HL-60 (cell line): ENCODE results near the gene CDK6.

Experiments
- DNase-seq, 2 experiments: peaks; one replicate each; pipeline ENCODE4 v3.0.0-alpha.2; 2010 to 2020; ENCODE audit warnings: low read depth in 1 of 2, low spot score in 1 of 2
- H3K27ac ChIP-seq: fragments of 250-450 bp; sonication (Bioruptor Pico); replicated peaks from 2 replicates; pipeline ENCODE4 v1.5.1; 2020; ENCODE audit warnings: mild to moderate bottlenecking, moderate library complexity
- H3K27me3 ChIP-seq: fragments of 250-450 bp; sonication (Bioruptor Pico); 2 replicates; pipeline ENCODE4 v1.5.1; 2021; ENCODE audit warnings: mild to moderate bottlenecking, moderate library complexity; ENCODE audit not compliant: insufficient read depth, poor library complexity, severe bottlenecking
- H3K4me3 ChIP-seq: replicated peaks from 2 replicates; pipeline ENCODE4 v1.5.1; 2011; ENCODE audit warnings: mild to moderate bottlenecking, control low read depth, low read length; ENCODE audit not compliant: insufficient read depth
- GABPA ChIP-seq: IDR thresholded peaks from 2 replicates; pipeline ENCODE4 v1.6.1; 2012; ENCODE audit warnings: low read depth
- POLR2AphosphoS5 ChIP-seq: IDR thresholded peaks from 2 replicates; pipeline ENCODE4 v1.6.1; 2012; ENCODE audit warnings: low read depth
- SPI1 ChIP-seq: IDR thresholded peaks from 2 replicates; pipeline ENCODE4 v1.6.1; 2012; ENCODE audit warnings: low read depth, mild to moderate bottlenecking, borderline replicate concordance
- TF ChIP-seq, protein P1 (sequence below): IDR thresholded peaks from 2 replicates; pipeline ENCODE4 v1.6.1; 2012; ENCODE audit warnings: low read depth; ENCODE audit not compliant: insufficient replicate concordance
- TF ChIP-seq, protein P2 (sequence below): IDR thresholded peaks from one replicate; pipeline ENCODE4 v1.5.1; 2011; ENCODE audit warnings: low read length, control low read depth, inconsistent platforms; ENCODE audit not compliant: insufficient read depth

The CDK6 gene

DNA sequence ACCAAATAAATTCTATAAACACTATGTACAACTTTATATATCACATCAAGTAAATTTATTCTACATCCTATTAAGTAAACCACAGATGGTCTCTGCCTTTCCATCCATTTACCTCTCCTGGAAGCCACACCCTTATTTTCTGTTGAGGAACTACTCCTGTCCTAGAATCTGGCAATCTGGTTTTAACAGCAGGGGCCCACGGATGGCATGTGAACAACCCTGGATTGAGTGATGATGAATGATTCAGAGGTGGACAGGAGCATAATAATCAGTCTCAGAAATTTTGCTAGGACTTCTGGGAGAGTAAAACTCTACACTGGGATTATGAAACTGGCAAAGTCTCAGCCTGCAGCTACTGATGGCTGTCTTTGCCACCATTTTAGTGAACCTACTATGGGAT is 54.1 kb downstream of the CDK6 start:
- TF ChIP-seq SPI1 (no peak), GABPA (no peak), POLR2AphosphoS5 (no peak)
- TF ChIP-seq, protein P1, sequence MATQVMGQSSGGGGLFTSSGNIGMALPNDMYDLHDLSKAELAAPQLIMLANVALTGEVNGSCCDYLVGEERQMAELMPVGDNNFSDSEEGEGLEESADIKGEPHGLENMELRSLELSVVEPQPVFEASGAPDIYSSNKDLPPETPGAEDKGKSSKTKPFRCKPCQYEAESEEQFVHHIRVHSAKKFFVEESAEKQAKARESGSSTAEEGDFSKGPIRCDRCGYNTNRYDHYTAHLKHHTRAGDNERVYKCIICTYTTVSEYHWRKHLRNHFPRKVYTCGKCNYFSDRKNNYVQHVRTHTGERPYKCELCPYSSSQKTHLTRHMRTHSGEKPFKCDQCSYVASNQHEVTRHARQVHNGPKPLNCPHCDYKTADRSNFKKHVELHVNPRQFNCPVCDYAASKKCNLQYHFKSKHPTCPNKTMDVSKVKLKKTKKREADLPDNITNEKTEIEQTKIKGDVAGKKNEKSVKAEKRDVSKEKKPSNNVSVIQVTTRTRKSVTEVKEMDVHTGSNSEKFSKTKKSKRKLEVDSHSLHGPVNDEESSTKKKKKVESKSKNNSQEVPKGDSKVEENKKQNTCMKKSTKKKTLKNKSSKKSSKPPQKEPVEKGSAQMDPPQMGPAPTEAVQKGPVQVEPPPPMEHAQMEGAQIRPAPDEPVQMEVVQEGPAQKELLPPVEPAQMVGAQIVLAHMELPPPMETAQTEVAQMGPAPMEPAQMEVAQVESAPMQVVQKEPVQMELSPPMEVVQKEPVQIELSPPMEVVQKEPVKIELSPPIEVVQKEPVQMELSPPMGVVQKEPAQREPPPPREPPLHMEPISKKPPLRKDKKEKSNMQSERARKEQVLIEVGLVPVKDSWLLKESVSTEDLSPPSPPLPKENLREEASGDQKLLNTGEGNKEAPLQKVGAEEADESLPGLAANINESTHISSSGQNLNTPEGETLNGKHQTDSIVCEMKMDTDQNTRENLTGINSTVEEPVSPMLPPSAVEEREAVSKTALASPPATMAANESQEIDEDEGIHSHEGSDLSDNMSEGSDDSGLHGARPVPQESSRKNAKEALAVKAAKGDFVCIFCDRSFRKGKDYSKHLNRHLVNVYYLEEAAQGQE: no peak
- TF ChIP-seq, protein P2, sequence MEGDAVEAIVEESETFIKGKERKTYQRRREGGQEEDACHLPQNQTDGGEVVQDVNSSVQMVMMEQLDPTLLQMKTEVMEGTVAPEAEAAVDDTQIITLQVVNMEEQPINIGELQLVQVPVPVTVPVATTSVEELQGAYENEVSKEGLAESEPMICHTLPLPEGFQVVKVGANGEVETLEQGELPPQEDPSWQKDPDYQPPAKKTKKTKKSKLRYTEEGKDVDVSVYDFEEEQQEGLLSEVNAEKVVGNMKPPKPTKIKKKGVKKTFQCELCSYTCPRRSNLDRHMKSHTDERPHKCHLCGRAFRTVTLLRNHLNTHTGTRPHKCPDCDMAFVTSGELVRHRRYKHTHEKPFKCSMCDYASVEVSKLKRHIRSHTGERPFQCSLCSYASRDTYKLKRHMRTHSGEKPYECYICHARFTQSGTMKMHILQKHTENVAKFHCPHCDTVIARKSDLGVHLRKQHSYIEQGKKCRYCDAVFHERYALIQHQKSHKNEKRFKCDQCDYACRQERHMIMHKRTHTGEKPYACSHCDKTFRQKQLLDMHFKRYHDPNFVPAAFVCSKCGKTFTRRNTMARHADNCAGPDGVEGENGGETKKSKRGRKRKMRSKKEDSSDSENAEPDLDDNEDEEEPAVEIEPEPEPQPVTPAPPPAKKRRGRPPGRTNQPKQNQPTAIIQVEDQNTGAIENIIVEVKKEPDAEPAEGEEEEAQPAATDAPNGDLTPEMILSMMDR: no peak
- Histone ChIP-seq H3K27ac (no peak overlapping the region; the same call in 1 of the 2 replicates), H3K4me3 (no peak overlapping the region), H3K27me3 (no peaks in the 10 kb centered on the region)
- DNase-seq: peak in 1 of 2 experiments; percentile 16

DNA sequence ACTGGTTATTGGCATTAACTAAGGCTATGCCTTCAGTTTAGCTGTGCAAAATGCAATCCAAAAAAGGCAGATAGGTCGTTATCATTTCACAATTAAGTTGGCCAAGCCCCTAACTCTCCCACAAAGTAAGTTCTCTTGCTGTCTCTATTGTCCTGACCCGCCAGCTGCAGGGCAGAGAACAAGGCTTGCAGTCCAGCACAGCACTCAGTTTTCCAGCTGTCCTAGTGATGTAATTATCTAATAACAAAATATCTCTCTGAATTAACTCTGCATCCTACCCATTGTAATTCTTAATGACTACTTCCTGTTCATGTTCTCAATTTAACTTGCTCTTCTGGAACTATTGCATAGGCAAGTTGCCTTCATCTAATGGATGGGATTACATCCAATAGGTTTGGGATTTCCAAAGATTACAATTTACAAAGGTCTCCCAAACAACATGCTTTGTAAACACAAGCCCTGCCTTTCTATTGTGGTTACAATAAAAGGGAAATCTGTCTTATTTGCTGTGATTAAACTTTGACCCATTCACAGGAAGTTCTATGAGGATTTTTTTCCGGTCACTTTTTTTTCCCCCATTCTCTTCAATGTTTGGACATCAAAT is 55.2 kb downstream of the CDK6 start:
- H3K27me3 ChIP-seq: no peaks in the 10 kb centered on the region
- peak; percentile 49 to 73 for DNase-seq
- peak overlapping the region; percentile 73 for H3K27ac ChIP-seq
- no peak overlapping the region for H3K4me3 ChIP-seq
- TF ChIP-seq SPI1 (no peak), GABPA (no peak), POLR2AphosphoS5 (no peak)
- TF ChIP-seq, protein P2: no peak
- TF ChIP-seq, protein P1: no peak

GRCh38 chr7:92778972-92779371 is 57.4 kb downstream of the CDK6 start:
- no peak overlapping the region for H3K4me3 ChIP-seq
- peak overlapping the region; percentile 73 for H3K27ac ChIP-seq
- peak; percentile 82 to 92 for DNase-seq
- no peaks in the 10 kb centered on the region for H3K27me3 ChIP-seq
- TF ChIP-seq POLR2AphosphoS5: peak; percentile 73
- TF ChIP-seq, protein P2: no peak

GRCh38 chr7:92777993-92778392 is 58.4 kb downstream of the CDK6 start:
- no peak for TF ChIP-seq POLR2AphosphoS5
- no peak for TF ChIP-seq GABPA
- TF ChIP-seq, protein P1: no peak
- TF ChIP-seq, protein P2: no peak
- TF ChIP-seq SPI1: no peak

More at GRCh38 chr7:92777993-92778392, 58.4 kb downstream of the CDK6 start:
- Histone ChIP-seq H3K27me3 (no peaks in the 10 kb centered on the region), H3K4me3 (no peak overlapping the region), H3K27ac (peak overlapping the region; percentile 73)
- DNase-seq: no peak
